ENCODE data around the gene GUCY2C. TPM values are rescaled to one million over a fixed set of nuclear protein-coding genes. Genes with fewer than 3 reads are reported as not detected.
A peak's percentile ranks its signal among the peaks of the same experiment; 100 is the strongest.

Gene GUCY2C
- total and polyA plus RNA-seq, 10 of the 15 experiments (the other 5 are each of a cell fraction or from before 2014, with no cell fraction given), result 0.08 to 0.60 (median 0.17) TPM

- RAD21 ChIA-PET (ENCODE audit: unreplicated experiment), result no interaction called here
- no TSS peak for BruUV-seq (replicated peaks)
- peak; percentile 28 to 83; a peak in 3 of 4 replicates for TF ChIP-seq SRF (IDR thresholded peaks at IDR 0.05; ENCODE audit: low read depth in 2 of 2, low read length in 2 of 2)
- no peak for TF ChIP-seq TARDBP (IDR thresholded peaks at IDR 0.05; ENCODE audit: borderline replicate concordance)
- TF ChIP-seq, protein P1, sequence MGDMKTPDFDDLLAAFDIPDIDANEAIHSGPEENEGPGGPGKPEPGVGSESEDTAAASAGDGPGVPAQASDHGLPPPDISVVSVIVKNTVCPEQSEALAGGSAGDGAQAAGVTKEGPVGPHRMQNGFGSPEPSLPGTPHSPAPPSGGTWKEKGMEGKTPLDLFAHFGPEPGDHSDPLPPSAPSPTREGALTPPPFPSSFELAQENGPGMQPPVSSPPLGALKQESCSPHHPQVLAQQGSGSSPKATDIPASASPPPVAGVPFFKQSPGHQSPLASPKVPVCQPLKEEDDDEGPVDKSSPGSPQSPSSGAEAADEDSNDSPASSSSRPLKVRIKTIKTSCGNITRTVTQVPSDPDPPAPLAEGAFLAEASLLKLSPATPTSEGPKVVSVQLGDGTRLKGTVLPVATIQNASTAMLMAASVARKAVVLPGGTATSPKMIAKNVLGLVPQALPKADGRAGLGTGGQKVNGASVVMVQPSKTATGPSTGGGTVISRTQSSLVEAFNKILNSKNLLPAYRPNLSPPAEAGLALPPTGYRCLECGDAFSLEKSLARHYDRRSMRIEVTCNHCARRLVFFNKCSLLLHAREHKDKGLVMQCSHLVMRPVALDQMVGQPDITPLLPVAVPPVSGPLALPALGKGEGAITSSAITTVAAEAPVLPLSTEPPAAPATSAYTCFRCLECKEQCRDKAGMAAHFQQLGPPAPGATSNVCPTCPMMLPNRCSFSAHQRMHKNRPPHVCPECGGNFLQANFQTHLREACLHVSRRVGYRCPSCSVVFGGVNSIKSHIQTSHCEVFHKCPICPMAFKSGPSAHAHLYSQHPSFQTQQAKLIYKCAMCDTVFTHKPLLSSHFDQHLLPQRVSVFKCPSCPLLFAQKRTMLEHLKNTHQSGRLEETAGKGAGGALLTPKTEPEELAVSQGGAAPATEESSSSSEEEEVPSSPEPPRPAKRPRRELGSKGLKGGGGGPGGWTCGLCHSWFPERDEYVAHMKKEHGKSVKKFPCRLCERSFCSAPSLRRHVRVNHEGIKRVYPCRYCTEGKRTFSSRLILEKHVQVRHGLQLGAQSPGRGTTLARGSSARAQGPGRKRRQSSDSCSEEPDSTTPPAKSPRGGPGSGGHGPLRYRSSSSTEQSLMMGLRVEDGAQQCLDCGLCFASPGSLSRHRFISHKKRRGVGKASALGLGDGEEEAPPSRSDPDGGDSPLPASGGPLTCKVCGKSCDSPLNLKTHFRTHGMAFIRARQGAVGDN (IDR thresholded peaks at IDR 0.05), result no peak
- CTCF ChIA-PET, result interaction anchor here (1.3 to 1.4 kb wide), 2 partner anchors 22 to 141 kb away, joined by 3 to 4 read pairs; no protein-coding TSS in a partner anchor
- Histone ChIP-seq H3K9ac (ENCODE audit: control insufficient read depth, insufficient read depth, low read length) (no peak overlapping the region), H4K20me1 (ENCODE audit: control insufficient read depth, insufficient read depth) (no peaks in the 10 kb centered on the region), H3K4me3 (no peak overlapping the region), H3K9me3 (replicated peaks; ENCODE audit: control insufficient read depth, insufficient read depth, low read length) (no peaks in the 10 kb centered on the region; the same call in 2 of the 3 replicates), H3K27me3 (replicated peaks in 1 of 2; ENCODE audit: control insufficient read depth in 2 of 2, insufficient read depth in 2 of 2, low read length in 1 of 2) (no peaks in the 10 kb centered on the region), H3K4me1 (ENCODE audit: control insufficient read depth, insufficient read depth, low read length) (no peaks in the 10 kb centered on the region), H3K4me2 (ENCODE audit: control insufficient read depth, insufficient read depth) (no peak overlapping the region), H3K36me3 (ENCODE audit: control insufficient read depth in 2 of 2, insufficient read depth in 2 of 2, low read length in 1 of 2) (no peaks in the 10 kb centered on the region), H3K27ac (ENCODE audit: control insufficient read depth, insufficient read depth) (no peak overlapping the region), H3K79me2 (ENCODE audit: control insufficient read depth, insufficient read depth, low read length) (no peaks in the 10 kb centered on the region), H2AFZ (ENCODE audit: control insufficient read depth, low read depth, low read length) (no peak overlapping the region)
- DNase-seq (ENCODE audit: low read depth, low spot score) (no peak), ATAC-seq (peak; percentile 45; the same call in 1 of the 3 replicates), FAIRE-seq (no peak)
- intact Hi-C loops (cut with micrococcal nuclease; ENCODE audit: unreplicated experiment) (no loop called here), in situ Hi-C loops (cut with MboI) (no loop called here)
- SMC1A ChIA-PET (ENCODE audit: uncharacterized antibody, unreplicated experiment), result interaction anchor here (1.4 kb wide), 1 partner anchor 27 kb away, joined by 4 read pairs; no protein-coding TSS in a partner anchor
- POLR2A ChIA-PET, result no interaction called here
These were observed 41.6 kb downstream of the GUCY2C start for GRCh38 chr12:14654842-14655241.

DNA sequence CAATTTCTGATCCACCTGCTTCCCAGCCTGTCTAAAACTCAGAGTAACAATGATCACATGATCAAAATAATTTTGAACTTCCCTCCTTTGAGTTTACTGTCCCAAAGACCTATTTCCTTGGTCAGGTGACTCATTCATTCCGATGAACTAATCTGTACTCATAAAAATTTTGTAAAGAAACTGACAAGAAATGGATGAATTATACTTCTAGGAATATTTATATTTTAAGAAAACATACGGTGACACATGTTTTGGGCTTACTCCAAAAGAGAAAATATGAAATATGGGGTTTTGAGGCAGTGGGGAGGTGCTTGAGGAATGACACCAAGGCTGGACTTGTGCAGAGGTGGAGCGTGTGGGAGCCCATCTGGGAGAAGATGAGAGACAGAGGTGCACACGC, 42.0 kb downstream of the GUCY2C start:
- POLR2A ChIA-PET, result no interaction called here
- H3K27me3 ChIP-seq (replicated peaks in 1 of 2; ENCODE audit: control insufficient read depth in 2 of 2, insufficient read depth in 2 of 2, low read length in 1 of 2), result no peaks in the 10 kb centered on the region
- no peaks in the 10 kb centered on the region for H3K79me2 ChIP-seq (ENCODE audit: control insufficient read depth, insufficient read depth, low read length)
- RAD21 ChIA-PET (ENCODE audit: unreplicated experiment), result no interaction called here
- H3K4me1 ChIP-seq (ENCODE audit: control insufficient read depth, insufficient read depth, low read length), result no peaks in the 10 kb centered on the region
- 30% methylated on average over 4 of the region's 4 CpGs for WGBS (ENCODE audit: insufficient coverage, insufficient replicate concordance, low lambda C conversion rate, missing lambda C conversion rate)
- no peaks in the 10 kb centered on the region; the same call in 2 of the 3 replicates for H3K9me3 ChIP-seq (replicated peaks; ENCODE audit: control insufficient read depth, insufficient read depth, low read length)
- ATAC-seq (no peak), DNase-seq (ENCODE audit: low read depth, low spot score) (no peak), FAIRE-seq (no peak)
- no peak overlapping the region for H3K4me2 ChIP-seq (ENCODE audit: control insufficient read depth, insufficient read depth)
- BruUV-seq (replicated peaks), result no TSS peak
- H3K4me3 ChIP-seq, result no peak overlapping the region
- H3K27ac ChIP-seq (ENCODE audit: control insufficient read depth, insufficient read depth), result no peak overlapping the region
- H4K20me1 ChIP-seq (ENCODE audit: control insufficient read depth, insufficient read depth), result no peaks in the 10 kb centered on the region
- H3K9ac ChIP-seq (ENCODE audit: control insufficient read depth, insufficient read depth, low read length), result no peak overlapping the region
- in situ Hi-C loops (cut with MboI) (no loop called here), intact Hi-C loops (cut with micrococcal nuclease; ENCODE audit: unreplicated experiment) (no loop called here)
- SMC1A ChIA-PET (ENCODE audit: uncharacterized antibody, unreplicated experiment), result no interaction called here
- CTCF ChIA-PET, result interaction anchor here (1.0 to 1.5 kb wide), 3 partner anchors 26 to 151 kb away, joined by 3 read pairs; no protein-coding TSS in a partner anchor
- no peaks in the 10 kb centered on the region for H3K36me3 ChIP-seq (ENCODE audit: control insufficient read depth in 2 of 2, insufficient read depth in 2 of 2, low read length in 1 of 2)
- H2AFZ ChIP-seq (ENCODE audit: control insufficient read depth, low read depth, low read length), result no peak overlapping the region
- TF ChIP-seq ZNF24 (IDR thresholded peaks at IDR 0.05) (no peak), MTA2 (IDR thresholded peaks at IDR 0.05; ENCODE audit: low read depth) (no peak), POLR2A (IDR thresholded peaks at IDR 0.05; ENCODE audit: low read depth, low read length) (no peak), ZNF207 (IDR thresholded peaks at IDR 0.05; ENCODE audit: borderline replicate concordance) (no peak), KLF5 (IDR thresholded peaks at IDR 0.05; ENCODE audit: partially characterized antibody) (no peak), ZSCAN29 (IDR thresholded peaks at IDR 0.05) (no peak), RBBP5 (conservative IDR thresholded peaks at IDR 0.05) (no peak)
- TF ChIP-seq, protein P2, sequence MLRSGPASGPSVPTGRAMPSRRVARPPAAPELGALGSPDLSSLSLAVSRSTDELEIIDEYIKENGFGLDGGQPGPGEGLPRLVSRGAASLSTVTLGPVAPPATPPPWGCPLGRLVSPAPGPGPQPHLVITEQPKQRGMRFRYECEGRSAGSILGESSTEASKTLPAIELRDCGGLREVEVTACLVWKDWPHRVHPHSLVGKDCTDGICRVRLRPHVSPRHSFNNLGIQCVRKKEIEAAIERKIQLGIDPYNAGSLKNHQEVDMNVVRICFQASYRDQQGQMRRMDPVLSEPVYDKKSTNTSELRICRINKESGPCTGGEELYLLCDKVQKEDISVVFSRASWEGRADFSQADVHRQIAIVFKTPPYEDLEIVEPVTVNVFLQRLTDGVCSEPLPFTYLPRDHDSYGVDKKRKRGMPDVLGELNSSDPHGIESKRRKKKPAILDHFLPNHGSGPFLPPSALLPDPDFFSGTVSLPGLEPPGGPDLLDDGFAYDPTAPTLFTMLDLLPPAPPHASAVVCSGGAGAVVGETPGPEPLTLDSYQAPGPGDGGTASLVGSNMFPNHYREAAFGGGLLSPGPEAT (IDR thresholded peaks at IDR 0.05; ENCODE audit: low read depth), result no peak

Measured in GM12878 (cell line).